ENCODE measurements around the gene PAPSS1. TPM values are rescaled to one million over a fixed set of nuclear protein-coding genes. Genes with fewer than 3 reads are reported as not detected.

Gene PAPSS1
- total RNA-seq, 1 experiment from 2014 or later = 59.0 TPM

GRCh38 chr4:107669068-107669467 lies 51.0 kb downstream of the PAPSS1 start:
- TF ChIP-seq YY1 (IDR thresholded peaks at IDR 0.05; ENCODE audit: extremely low read depth, insufficient replicate concordance, low read depth, low read length) (no peak), POLR2AphosphoS5 (IDR thresholded peaks at IDR 0.05; ENCODE audit: low read depth, low read length) (no peak), JUND (IDR thresholded peaks at IDR 0.05) (no peak), REST (IDR thresholded peaks at IDR 0.05; ENCODE audit: low read depth) (no peak), MAX (IDR thresholded peaks at IDR 0.05) (no peak), POLR2A (IDR thresholded peaks at IDR 0.05; ENCODE audit: borderline replicate concordance, extremely low read depth, insufficient read depth, insufficient read length) (no peak), ZNF274 (IDR thresholded peaks at IDR 0.05; ENCODE audit: low read depth, low read length) (no peak), CBX3 (IDR thresholded peaks at IDR 0.05; ENCODE audit: low read depth) (no peak), ATF3 (IDR thresholded peaks at IDR 0.05) (no peak), ELF1 (IDR thresholded peaks at IDR 0.05; ENCODE audit: borderline replicate concordance, low read depth) (no peak), CTCF (IDR thresholded peaks at IDR 0.05 in 2 of 3, conservative IDR thresholded peaks at IDR 0.05 in 1 of 3; ENCODE audit: borderline replicate concordance in 1 of 3, insufficient read depth in 1 of 3, low read depth in 2 of 3, low read length in 2 of 3) (no peak), SRF (IDR thresholded peaks at IDR 0.05; ENCODE audit: low read depth) (no peak)
- no peak overlapping the region for H3K27ac ChIP-seq (ENCODE audit: low read depth, low read length)
- no peak overlapping the region for H3K4me2 ChIP-seq (ENCODE audit: low read length)
- intact Hi-C loops (cut with micrococcal nuclease) = no loop called here
- DNase-seq (ENCODE audit: low read depth, low spot score) (no peak), ATAC-seq (no peak)
- BruUV-seq (replicated peaks) = no TSS peak
- ChIA-PET CTCF (no interaction called here), POLR2A (no interaction called here), RAD21 (ENCODE audit: low non-redundant PET in 1 of 2, low total read pairs in 2 of 2, uncharacterized antibody in 2 of 2, unreplicated experiment in 2 of 2) (no interaction called here)
- H4K20me1 ChIP-seq (ENCODE audit: insufficient read depth) = no peaks in the 10 kb centered on the region
- no peaks in the 10 kb centered on the region for H3K27me3 ChIP-seq (ENCODE audit: insufficient read depth, low read length)
- no peak overlapping the region for H3K9ac ChIP-seq (ENCODE audit: low read length)
- H3K4me1 ChIP-seq (ENCODE audit: control insufficient read depth in 1 of 2, insufficient read depth in 2 of 2, low read length in 2 of 2) = no peaks in the 10 kb centered on the region
- no peaks in the 10 kb centered on the region for H3K9me3 ChIP-seq (ENCODE audit: control insufficient read depth in 1 of 2, insufficient read depth in 1 of 2, low read depth in 1 of 2, low read length in 2 of 2)
- no peak overlapping the region for H3K4me3 ChIP-seq (replicated peaks in 1 of 2; ENCODE audit: low read depth in 1 of 2, low read length in 2 of 2)
- H3K9me2 ChIP-seq (ENCODE audit: insufficient read depth) = no peaks in the 10 kb centered on the region
- no peak overlapping the region for H2AFZ ChIP-seq (ENCODE audit: low read depth, low read length, poor library complexity, severe bottlenecking)
- H3K79me2 ChIP-seq (ENCODE audit: insufficient read depth, low read length) = no peaks in the 10 kb centered on the region
- no peaks in the 10 kb centered on the region; a peak in 1 of 4 replicates for H3K36me3 ChIP-seq (ENCODE audit: control insufficient read depth in 1 of 2, insufficient read depth in 2 of 2, low read length in 2 of 2)

Data from HCT116 (cell line).